OCI-LY3 (cell line): ENCODE results near the gene TRNP1.

Experiments used
- H2AFZ ChIP-seq: fragments of 200-600, 300-600 bp; shearing (Covaris generic); 2 replicates; pipeline ENCODE4 v1.6.0; 2014; ENCODE audit warnings: antibody characterized with exemption, low read depth, low read length
- H3K27ac ChIP-seq: fragments of 200-600, 300-600 bp; sonication (generic); 2 replicates; pipeline ENCODE4 v1.5.1; 2014; ENCODE audit warnings: mild to moderate bottlenecking, low read length, moderate library complexity, mixed read lengths
- H3K27me3 ChIP-seq: fragments of 200-600, 300-600 bp; sonication (generic); 2 replicates; pipeline ENCODE4 v1.6.1; 2014; ENCODE audit warnings: low read depth, low read length, mixed read lengths
- H3K36me3 ChIP-seq: fragments of 200-600, 300-600 bp; sonication (generic); replicated peaks from 2 replicates; pipeline ENCODE3; 2014; ENCODE audit warnings: low read depth, low read length, mixed read lengths
- H3K4me1 ChIP-seq: fragments of 300-600, 200-600 bp; sonication (generic); 2 replicates; pipeline ENCODE4 v1.6.1; 2014; ENCODE audit warnings: low read length, mixed read lengths
- H3K4me2 ChIP-seq: fragments of 200-600, 300-600 bp; sonication (generic); 2 replicates; pipeline ENCODE4 v1.6.1; 2014; ENCODE audit warnings: low read length, mixed read lengths
- H3K4me3 ChIP-seq: fragments of 300-600, 200-600 bp; sonication (generic); 2 replicates; pipeline ENCODE4 v1.5.1; 2014; ENCODE audit warnings: antibody characterized with exemption, mild to moderate bottlenecking, low read length, moderate library complexity
- H3K79me2 ChIP-seq: fragments of 300-600, 200-600 bp; shearing (Covaris generic); 2 replicates; pipeline ENCODE4 v1.6.1; 2014; ENCODE audit warnings: mild to moderate bottlenecking, low read length, mixed read lengths
- H3K9ac ChIP-seq: fragments of 300-600, 200-600 bp; shearing (Covaris generic); 2 replicates; pipeline ENCODE4 v1.6.0; 2014; ENCODE audit warnings: mild to moderate bottlenecking, low read length, moderate library complexity
- H3K9me3 ChIP-seq: fragments of 200-600, 300-600 bp; shearing (Covaris generic); 2 replicates; pipeline ENCODE4 v1.6.1; 2014; ENCODE audit warnings: low read length, mixed read lengths; ENCODE audit not compliant: insufficient read depth
- H4K20me1 ChIP-seq: fragments of 200-600, 300-600 bp; sonication (generic); 2 replicates; pipeline ENCODE4 v1.6.1; 2016; ENCODE audit warnings: low read length, mixed read lengths; ENCODE audit not compliant: insufficient read depth
- CTCF ChIP-seq: fragments of 200-600, 300-600 bp; sonication (generic); IDR thresholded peaks from 2 replicates; pipeline ENCODE4 v1.5.1; 2014; ENCODE audit warnings: antibody characterized with exemption, low read length, low read depth
- EZH2phosphoT487 ChIP-seq: fragments of 200-600 bp; shearing (Covaris generic); IDR thresholded peaks from 2 replicates; pipeline ENCODE4 v1.6.1; 2018; ENCODE audit warnings: antibody characterized with exemption, mixed run types, low read depth

Gene TRNP1

DNA sequence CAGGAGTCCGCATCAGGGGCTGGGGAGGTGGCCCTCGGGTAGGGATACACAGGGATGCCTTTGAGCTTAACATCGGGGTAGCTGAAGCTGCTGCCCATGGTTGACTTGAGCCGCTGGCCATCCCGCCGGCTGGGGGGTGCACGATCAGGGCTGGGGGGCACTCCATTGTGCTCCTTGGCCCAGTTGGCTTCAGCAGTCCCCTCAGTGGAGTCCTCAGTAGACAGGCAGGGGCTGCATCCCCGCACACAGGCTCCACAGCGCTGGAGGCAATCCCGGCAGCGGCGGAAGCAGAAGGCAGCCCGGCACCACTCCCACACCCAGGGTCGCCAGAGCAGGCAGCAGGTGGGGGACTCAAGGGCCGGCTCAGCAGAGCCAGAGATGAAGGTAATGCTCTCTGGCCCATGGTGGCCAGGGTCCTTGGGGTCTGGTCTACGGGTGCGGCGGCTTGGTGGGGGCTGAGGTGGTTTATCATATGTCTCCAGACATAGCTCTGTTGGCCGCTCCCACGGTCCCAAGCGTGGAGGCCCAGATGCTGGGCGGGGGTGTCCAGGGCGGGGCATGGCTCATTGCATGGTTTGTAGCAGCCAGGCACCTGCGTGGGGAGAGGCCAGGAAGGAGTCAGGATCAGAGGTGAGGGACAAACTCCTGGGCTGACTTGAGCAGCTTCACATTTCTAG, 41.5 kb upstream of the TRNP1 start:
- no peaks in the 10 kb centered on the region for H3K79me2 ChIP-seq
- H3K9ac ChIP-seq, result no peak overlapping the region
- H3K4me3 ChIP-seq, result no peak overlapping the region
- H4K20me1 ChIP-seq, result no peaks in the 10 kb centered on the region
- H3K4me1 ChIP-seq, result no peaks in the 10 kb centered on the region
- H3K27ac ChIP-seq, result no peak overlapping the region
- no peak for TF ChIP-seq CTCF
- no peak for TF ChIP-seq EZH2phosphoT487
- H3K4me2 ChIP-seq, result no peak overlapping the region
- no peaks in the 10 kb centered on the region for H3K27me3 ChIP-seq
- no peaks in the 10 kb centered on the region for H3K9me3 ChIP-seq
- no peak overlapping the region for H2AFZ ChIP-seq
- no peaks in the 10 kb centered on the region for H3K36me3 ChIP-seq

- Histone ChIP-seq H2AFZ (no peak overlapping the region), H3K27ac (no peak overlapping the region)
- TF ChIP-seq CTCF, result no peak
- no peak for TF ChIP-seq EZH2phosphoT487
These were observed 40.1 kb upstream of the TRNP1 start for GRCh38 chr1:26953374-26953773.

GRCh38 chr1:26956321-26956720, 37.2 kb upstream of the TRNP1 start:
- Histone ChIP-seq H2AFZ (no peak overlapping the region), H3K9ac (no peak overlapping the region), H4K20me1 (no peaks in the 10 kb centered on the region), H3K36me3 (no peaks in the 10 kb centered on the region), H3K4me3 (no peak overlapping the region), H3K27ac (no peak overlapping the region), H3K4me1 (no peaks in the 10 kb centered on the region), H3K79me2 (no peaks in the 10 kb centered on the region), H3K27me3 (no peaks in the 10 kb centered on the region), H3K9me3 (no peaks in the 10 kb centered on the region), H3K4me2 (no peak overlapping the region)
- TF ChIP-seq CTCF (no peak), EZH2phosphoT487 (no peak)

More at GRCh38 chr1:26953374-26953773, 40.1 kb upstream of the TRNP1 start:
- H3K27me3 ChIP-seq, result no peaks in the 10 kb centered on the region
- H3K4me2 ChIP-seq, result no peak overlapping the region
- no peaks in the 10 kb centered on the region for H3K79me2 ChIP-seq
- H3K36me3 ChIP-seq, result no peaks in the 10 kb centered on the region
- no peaks in the 10 kb centered on the region for H3K4me1 ChIP-seq
- no peaks in the 10 kb centered on the region for H4K20me1 ChIP-seq
- no peak overlapping the region for H3K9ac ChIP-seq
- no peak overlapping the region for H3K4me3 ChIP-seq
- H3K9me3 ChIP-seq, result no peaks in the 10 kb centered on the region

- H3K4me3 ChIP-seq, result no peak overlapping the region
- no peak for TF ChIP-seq CTCF
- no peak overlapping the region for H3K4me2 ChIP-seq
- no peaks in the 10 kb centered on the region for H3K36me3 ChIP-seq
- no peaks in the 10 kb centered on the region for H4K20me1 ChIP-seq
- no peaks in the 10 kb centered on the region for H3K27me3 ChIP-seq
- H3K27ac ChIP-seq, result no peak overlapping the region
- no peaks in the 10 kb centered on the region for H3K79me2 ChIP-seq
- no peaks in the 10 kb centered on the region for H3K4me1 ChIP-seq
- H3K9me3 ChIP-seq, result no peaks in the 10 kb centered on the region
- no peak overlapping the region for H2AFZ ChIP-seq
- no peak overlapping the region for H3K9ac ChIP-seq
These were observed 36.2 kb upstream of the TRNP1 start for GRCh38 chr1:26957306-26957705.
